HG03457 (cell line): ENCODE measurements around the gene TSPAN5.

Source experiments
- ATAC-seq: cut with Tn5 transposase; IDR thresholded peaks from one replicate; pipeline ENCODE4 v1.9.1; 2021; ENCODE audit warnings: moderate number of reproducible peaks; ENCODE audit not compliant: unreplicated experiment

The TSPAN5 gene

GRCh38 chr4:98620087-98620784 lies 38.2 kb downstream of the TSPAN5 start:
- no peak for ATAC-seq

GRCh38 chr4:98619180-98619579 lies 39.2 kb downstream of the TSPAN5 start:
- ATAC-seq: no peak

GRCh38 chr4:98618680-98619079 lies 39.7 kb downstream of the TSPAN5 start:
- no peak for ATAC-seq

- no peak for ATAC-seq
These were observed 40.9 kb downstream of the TSPAN5 start for GRCh38 chr4:98617358-98618047.

GRCh38 chr4:98615991-98616390 lies 42.4 kb downstream of the TSPAN5 start:
- no peak for ATAC-seq

- ATAC-seq: no peak
These were observed 43.7 kb downstream of the TSPAN5 start for GRCh38 chr4:98614662-98615061.

- ATAC-seq: no peak
These were observed 44.3 kb downstream of the TSPAN5 start for GRCh38 chr4:98614094-98614493.

- no peak for ATAC-seq
These were observed 44.8 kb downstream of the TSPAN5 start for GRCh38 chr4:98613453-98614075.

- peak; percentile 62 for ATAC-seq
These were observed 45.8 kb downstream of the TSPAN5 start for GRCh38 chr4:98612318-98613250.

- ATAC-seq: no peak
These were observed 46.6 kb downstream of the TSPAN5 start for GRCh38 chr4:98611677-98612317.

GRCh38 chr4:98610926-98611676 lies 47.3 kb downstream of the TSPAN5 start:
- ATAC-seq: no peak

GRCh38 chr4:98610431-98610830 lies 48.0 kb downstream of the TSPAN5 start:
- no peak for ATAC-seq

- ATAC-seq: no peak
These were observed 48.5 kb downstream of the TSPAN5 start for GRCh38 chr4:98609934-98610333.

- no peak for ATAC-seq
These were observed 50.1 kb downstream of the TSPAN5 start for GRCh38 chr4:98608356-98608755.

GRCh38 chr4:98606894-98607293 lies 51.5 kb downstream of the TSPAN5 start:
- no peak for ATAC-seq

GRCh38 chr4:98605216-98605615 lies 53.2 kb downstream of the TSPAN5 start:
- ATAC-seq: no peak

GRCh38 chr4:98604723-98605122 lies 53.7 kb downstream of the TSPAN5 start:
- ATAC-seq: no peak

- ATAC-seq: no peak
These were observed 54.5 kb downstream of the TSPAN5 start for GRCh38 chr4:98603683-98604521.

GRCh38 chr4:98602270-98602669 lies 56.1 kb downstream of the TSPAN5 start:
- ATAC-seq: no peak
